Ovary (tissue), 9 donors: ENCODE results near the gene CMC4. TPM values are rescaled to one million over a fixed set of nuclear protein-coding genes. Genes with fewer than 3 reads are reported as not detected.

ENCODE experiments used
- DNase-seq, 5 donors: peaks; one replicate each; pipeline ENCODE4 v3.0.0-alpha.2; 2019 to 2020
- H3K27ac ChIP-seq, 2 donors: fragments of 200-600 bp; one replicate each; pipeline versions ENCODE4 v1.5.1 to v1.8.0; 2019 to 2022
- H3K27me3 ChIP-seq: fragments of 200-600 bp; one replicate; pipeline ENCODE4 v1.8.0; 2022
- H3K36me3 ChIP-seq: fragments of 200-600 bp; sonication (generic); one replicate; pipeline ENCODE4 v1.5.1; 2019
- H3K4me1 ChIP-seq: one replicate; pipeline ENCODE4 v1.8.1; 2013; ENCODE audit warnings: mild to moderate bottlenecking, moderate library complexity; ENCODE audit not compliant: insufficient read depth
- H3K4me3 ChIP-seq: fragments of 200-600 bp; sonication (generic); one replicate; pipeline ENCODE4 v1.5.1; 2017
- H3K9me3 ChIP-seq, 2 donors: fragments of 200-600 bp in 1 of 2; sonication (generic) in 1 of 2; one replicate each; pipeline versions ENCODE4 v1.5.1 to v1.8.1; 2013 to 2019; ENCODE audit warnings: mild to moderate bottlenecking in 1 of 2, moderate library complexity in 1 of 2
- CTCF ChIP-seq, 3 donors: fragments of 450-650 bp in 2 of 3; fragments of 200-600 bp in 1 of 3; IDR thresholded peaks; one replicate each; pipeline versions ENCODE4 v1.5.1 to v1.8.0; 2016 to 2022; ENCODE audit warnings: antibody characterized with exemption in 3 of 3, mild to moderate bottlenecking in 1 of 3
- EP300 ChIP-seq: sonication (generic); formaldehyde crosslinking; IDR thresholded peaks from one replicate; pipeline ENCODE4 v1.6.1; 2017; ENCODE audit warnings: antibody characterized with exemption
- POLR2A ChIP-seq: fragments of 450-650 bp; IDR thresholded peaks from one replicate; pipeline ENCODE4 v1.6.1; 2017; ENCODE audit warnings: antibody characterized with exemption, mild to moderate bottlenecking, moderate library complexity
- WGBS, 3 donors: extraction: QIAGEN DNeasy Blood & Tissue Kit in 1 of 3; methylation state at CpG; one replicate each; pipeline versions ENCODE4 v1.1.5 to v1.1.7; 2013 to 2017; 5-methylcytosine and 5-hydroxymethylcytosine counted together
- intact Hi-C, 4 donors: fragments of 100-400 bp; cut with DNase I; formaldehyde crosslinking; loops; one replicate each; pipeline versions ENCODE4 v1.11.0 to v1.15.1; 2022 to 2023
- polyA plus RNA-seq, 2 donors: library from polyadenylated mRNA; stranded (reverse); fragments of 200-250 nt in 1 of 2; fragments of 350-450 nt in 1 of 2; fragmentation: Illumina TruSeq in 1 of 2; extraction: RNeasy Lipid Tissue Mini Kit (QIAGEN cat#74804) in 1 of 2; gene quantifications; one replicate each; pipeline ENCODE4 v1.2.3, GENCODE V29; 2013 to 2014
- total RNA-seq, 7 donors: library from RNA; depleted of rRNA in 2 of 7; stranded (reverse); fragments of >200 nt in 2 of 7; fragmentation: NEBNext Ultra II Directional in 3 of 7; extraction: Animal tissue kit (Norgen Biotek cat#: 25700) in 3 of 7; gene quantifications; one replicate each; pipeline versions ENCODE4 v1.1.0 to v1.2.4, GENCODE V29; 2016 to 2023
- donor health status: DM: no; HTN: no; CAD: no; lungs with moderate emphysema.
- donor health status: DM: no; HTN: no; CAD: no.
- donor health status: Bipolar disorder and iron deficiency.
- donor health status: DM: yes; HTN: yes; CAD: no.
- donor health status: DM: no; HTN: no; CAD: no.
- donor health status: DM: yes; HTN: yes; CAD: no.

Gene CMC4
- total and polyA plus RNA-seq, 9 donors: 5.2 to 34.1 (median 9.3) TPM

- Histone ChIP-seq H3K4me3 (no peak overlapping the region), H3K4me1 (no peaks in the 10 kb centered on the region), H3K36me3 (no peaks in the 10 kb centered on the region), H3K27ac (no peak overlapping the region), H3K27me3 (no peaks in the 10 kb centered on the region), H3K9me3 (no peaks in the 10 kb centered on the region)
- peak; percentile 42 to 75 (median 70) for DNase-seq
- intact Hi-C loops: loop anchor here in 2 of 4 donors (5.0 kb wide), 1 partner anchor 75 kb away; no protein-coding TSS in a partner anchor
- TF ChIP-seq CTCF (IDR thresholded peaks at IDR 0.05): peak; percentile 47 to 63 (median 60)
- TF ChIP-seq POLR2A: no peak
- TF ChIP-seq EP300: no peak
- 18 to 30% (median 25%) methylated on average over 25 of the region's 25 CpGs for WGBS, 3 donors
Observed at GRCh38 chrX:155056877-155057792, 13.8 kb downstream of the CMC4 start.

DNA sequence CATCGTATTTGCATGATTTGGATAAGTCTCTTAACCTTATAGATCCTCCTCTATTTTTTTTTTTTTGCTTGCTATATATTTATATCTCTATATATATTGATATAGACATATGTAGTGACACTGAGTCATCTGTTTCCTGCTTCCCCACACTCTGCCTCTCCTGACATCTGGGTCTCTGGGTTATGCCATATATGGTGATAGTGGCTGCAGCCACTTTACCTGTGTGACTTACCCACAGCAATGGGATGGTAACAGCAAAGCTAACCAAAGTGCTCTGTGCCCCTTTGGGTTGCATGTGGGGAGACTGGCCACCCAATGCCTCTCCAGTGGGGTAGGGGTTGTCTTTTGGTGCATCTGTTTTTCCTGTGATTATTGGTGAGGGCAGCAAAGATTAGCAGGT, 14.5 kb downstream of the CMC4 start:
- intact Hi-C loops: loop anchor here in 2 of 4 donors (5.0 kb wide), 1 partner anchor 74 kb away; no protein-coding TSS in a partner anchor
- H3K27me3 ChIP-seq: no peaks in the 10 kb centered on the region
- no peaks in the 10 kb centered on the region for H3K36me3 ChIP-seq
- no peak overlapping the region for H3K4me3 ChIP-seq
- DNase-seq: no peak
- TF ChIP-seq POLR2A (no peak), CTCF (IDR thresholded peaks at IDR 0.05) (no peak), EP300 (no peak)
- WGBS, 3 donors: 62 to 72% (median 69%) methylated on average over 1 of the region's 1 CpG
- H3K4me1 ChIP-seq: no peaks in the 10 kb centered on the region
- no peak overlapping the region for H3K27ac ChIP-seq
- no peaks in the 10 kb centered on the region for H3K9me3 ChIP-seq

DNA sequence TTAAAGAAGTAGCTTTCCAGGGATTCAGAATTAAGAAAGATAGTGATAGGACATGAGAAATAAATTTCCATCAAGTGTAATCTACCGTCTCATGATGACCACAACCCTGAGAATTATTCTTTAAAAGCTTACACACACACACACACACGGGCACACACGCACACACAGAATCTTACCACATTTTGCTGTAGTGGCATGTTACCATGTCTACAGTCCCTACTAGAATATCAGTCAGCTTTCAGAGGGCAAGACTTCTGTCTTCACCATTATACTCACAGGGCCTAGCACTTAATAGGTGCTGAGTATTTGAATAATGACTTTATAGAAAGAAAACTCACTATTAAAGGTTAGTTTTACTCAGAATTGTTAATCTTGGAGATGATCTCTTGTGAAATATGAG, 15.4 kb downstream of the CMC4 start:
- H3K4me3 ChIP-seq: no peak overlapping the region
- H3K4me1 ChIP-seq: no peaks in the 10 kb centered on the region
- intact Hi-C loops: loop anchor here in 2 of 4 donors (5.0 kb wide), 1 partner anchor 73 kb away; no protein-coding TSS in a partner anchor
- H3K27me3 ChIP-seq: no peaks in the 10 kb centered on the region
- H3K27ac ChIP-seq: no peak overlapping the region
- WGBS, 3 donors: 61 to 76% (median 70%) methylated on average over 3 of the region's 3 CpGs
- TF ChIP-seq POLR2A (no peak), EP300 (no peak), CTCF (IDR thresholded peaks at IDR 0.05) (no peak)
- no peaks in the 10 kb centered on the region for H3K36me3 ChIP-seq
- H3K9me3 ChIP-seq: no peaks in the 10 kb centered on the region
- DNase-seq: no peak

GRCh38 chrX:155054255-155054654, 16.7 kb downstream of the CMC4 start:
- Histone ChIP-seq H3K4me1 (no peaks in the 10 kb centered on the region), H3K27ac (no peak overlapping the region), H3K4me3 (no peak overlapping the region), H3K36me3 (no peaks in the 10 kb centered on the region), H3K9me3 (no peaks in the 10 kb centered on the region), H3K27me3 (no peaks in the 10 kb centered on the region)
- TF ChIP-seq POLR2A (no peak), CTCF (IDR thresholded peaks at IDR 0.05) (no peak), EP300 (no peak)
- intact Hi-C loops: no loop called here
- no peak for DNase-seq
- WGBS, 3 donors: 81 to 87% (median 83%) methylated on average over 4 of the region's 4 CpGs
